SK-N-MC (cell line): Measurements from ENCODE around the gene PEX14.

ENCODE experiments used
- EZH2 ChIP-seq: fragments of 200-600 bp; sonication (generic); IDR thresholded peaks from one replicate; pipeline ENCODE4 v1.6.1; 2017; ENCODE audit warnings: antibody characterized with exemption
- POLR2AphosphoS5 ChIP-seq: IDR thresholded peaks from 2 replicates; pipeline ENCODE4 v1.6.1; 2012; ENCODE audit warnings: mild to moderate bottlenecking, low read depth, low read length, borderline replicate concordance

- no peak for TF ChIP-seq POLR2AphosphoS5
- TF ChIP-seq EZH2: no peak
Measured at GRCh38 chr1:10674700-10675609, 200.2 kb downstream of the PEX14 start.
